ENCODE data around the gene NINJ2. TPM values are rescaled to one million over a fixed set of nuclear protein-coding genes. Genes with fewer than 3 reads are reported as not detected.

Gene NINJ2
- total and polyA plus RNA-seq, 8 donors = 0.32 to 1.8 (median 0.68) TPM

DNA sequence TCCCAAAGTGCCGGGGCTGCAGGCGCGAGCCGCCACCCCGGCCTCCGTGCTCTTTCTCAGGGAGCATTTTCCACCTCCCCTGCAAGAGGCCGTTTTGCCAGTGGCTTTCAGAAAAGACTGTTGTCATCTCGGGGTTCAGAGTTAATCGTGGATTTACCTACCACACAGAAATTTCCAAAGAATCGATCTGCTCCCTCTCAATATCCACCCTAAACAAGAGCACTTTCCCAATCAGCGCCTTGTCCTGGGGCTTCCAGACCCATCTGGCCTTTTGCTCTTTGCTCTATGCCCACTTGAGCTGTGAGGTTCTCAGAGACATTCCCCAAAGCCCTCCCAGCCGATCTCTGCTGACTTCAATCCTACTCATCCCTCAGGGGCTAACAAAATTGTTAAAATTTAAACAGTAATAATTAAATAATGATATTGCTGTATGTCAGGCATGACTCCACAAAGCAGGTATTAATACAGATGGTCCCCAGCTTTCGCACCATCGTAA is 86.6 kb downstream of the NINJ2 start:
- Histone ChIP-seq H3K4me3 (peak overlapping the region in 1 of 4 donors; percentile 8), H3K27ac (no peak overlapping the region), H3K9me3 (no peaks in the 10 kb centered on the region), H3K4me1 (peaks cover 0 to 3% (median 0%) of the 10 kb centered on the region in 3 donors), H3K27me3 (no peaks in the 10 kb centered on the region), H3K36me3 (no peaks in the 10 kb centered on the region)
- no peak for FAIRE-seq
- ATAC-seq = no peak
- TF ChIP-seq, protein P1, sequence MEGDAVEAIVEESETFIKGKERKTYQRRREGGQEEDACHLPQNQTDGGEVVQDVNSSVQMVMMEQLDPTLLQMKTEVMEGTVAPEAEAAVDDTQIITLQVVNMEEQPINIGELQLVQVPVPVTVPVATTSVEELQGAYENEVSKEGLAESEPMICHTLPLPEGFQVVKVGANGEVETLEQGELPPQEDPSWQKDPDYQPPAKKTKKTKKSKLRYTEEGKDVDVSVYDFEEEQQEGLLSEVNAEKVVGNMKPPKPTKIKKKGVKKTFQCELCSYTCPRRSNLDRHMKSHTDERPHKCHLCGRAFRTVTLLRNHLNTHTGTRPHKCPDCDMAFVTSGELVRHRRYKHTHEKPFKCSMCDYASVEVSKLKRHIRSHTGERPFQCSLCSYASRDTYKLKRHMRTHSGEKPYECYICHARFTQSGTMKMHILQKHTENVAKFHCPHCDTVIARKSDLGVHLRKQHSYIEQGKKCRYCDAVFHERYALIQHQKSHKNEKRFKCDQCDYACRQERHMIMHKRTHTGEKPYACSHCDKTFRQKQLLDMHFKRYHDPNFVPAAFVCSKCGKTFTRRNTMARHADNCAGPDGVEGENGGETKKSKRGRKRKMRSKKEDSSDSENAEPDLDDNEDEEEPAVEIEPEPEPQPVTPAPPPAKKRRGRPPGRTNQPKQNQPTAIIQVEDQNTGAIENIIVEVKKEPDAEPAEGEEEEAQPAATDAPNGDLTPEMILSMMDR (IDR thresholded peaks at IDR 0.05) = no peak
- DNase-seq = no peak
- 88 to 91% methylated on average over 14 of the region's 14 CpGs for WGBS, 2 donors
- intact Hi-C loops (cut with DNase I) = loop anchor here in 1 of 3 donors (5.0 kb wide), 1 partner anchor 176 kb away; the partner anchor contains the start of gene WNK1

DNA sequence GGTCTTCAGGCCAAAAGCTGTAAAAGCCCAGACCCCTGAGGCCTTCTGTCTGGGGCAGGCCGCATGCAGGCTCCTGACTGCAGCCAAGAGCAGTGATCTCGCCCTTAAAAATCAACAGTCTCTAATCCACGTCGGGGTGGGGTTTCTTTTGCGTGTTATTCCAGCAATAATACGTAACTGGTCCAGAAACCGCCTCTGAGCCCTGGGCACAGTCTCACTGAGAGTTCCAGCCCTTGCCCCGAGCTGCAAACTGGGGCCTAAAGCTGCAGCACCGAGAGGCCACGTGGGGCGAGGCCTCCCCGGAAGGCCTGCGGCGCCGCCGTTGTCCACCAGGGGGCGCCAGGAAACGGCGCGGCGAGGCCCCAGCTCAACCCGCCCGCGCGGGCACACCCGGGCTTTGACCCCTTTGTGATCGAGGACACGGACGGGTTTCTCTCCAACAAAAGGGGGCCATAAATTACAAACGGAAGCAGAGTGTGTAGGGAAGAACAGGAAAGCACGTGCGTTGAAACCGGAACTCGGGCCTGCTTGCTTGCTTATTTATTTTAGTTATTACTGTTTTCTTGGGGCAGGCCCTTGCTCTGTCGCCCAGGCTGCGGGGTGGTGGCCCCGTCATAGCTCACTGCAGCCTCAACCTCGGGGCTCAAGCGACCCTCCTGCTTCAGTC is 87.2 kb downstream of the NINJ2 start:
- Histone ChIP-seq H3K27me3 (no peaks in the 10 kb centered on the region), H3K36me3 (no peaks in the 10 kb centered on the region), H3K4me1 (peaks cover 0 to 3% (median 0%) of the 10 kb centered on the region in 3 donors), H3K9me3 (no peaks in the 10 kb centered on the region), H3K27ac (no peak overlapping the region), H3K4me3 (peak overlapping the region in 1 of 4 donors; percentile 8)
- WGBS, 2 donors = 10 to 11% methylated on average over 39 of the region's 39 CpGs
- intact Hi-C loops (cut with DNase I) = loop anchor here in 1 of 3 donors (5.0 kb wide), 1 partner anchor 176 kb away; the partner anchor contains the start of gene WNK1
- FAIRE-seq (no peak), ATAC-seq (peak; percentile 89 to 95 (median 94)), DNase-seq (peak; percentile 54 to 98 (median 80))
- TF ChIP-seq, protein P1 (IDR thresholded peaks at IDR 0.05) = peak; percentile 99 to 100 (median 100)

DNA sequence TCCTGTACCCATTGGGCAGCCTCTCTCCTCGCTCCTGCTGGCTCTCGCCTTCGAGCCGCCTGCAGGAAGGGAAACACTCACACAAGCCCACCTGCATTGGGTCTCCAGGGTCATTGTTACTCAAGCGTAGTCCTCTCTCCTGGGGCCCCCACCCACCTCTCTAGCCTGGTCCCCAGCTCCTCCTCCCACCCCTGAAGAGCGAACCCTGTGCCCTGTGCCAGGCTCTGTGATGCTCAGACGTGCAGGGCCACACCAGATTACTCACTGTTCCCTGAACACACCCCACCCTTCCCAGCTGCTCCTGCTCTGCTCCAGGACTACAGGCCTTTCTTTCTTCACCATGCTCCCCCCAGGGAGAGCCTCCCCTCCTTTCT is 88.1 kb downstream of the NINJ2 start:
- Histone ChIP-seq H3K4me1 (peaks cover 0 to 3% (median 0%) of the 10 kb centered on the region in 3 donors), H3K4me3 (no peak overlapping the region), H3K9me3 (no peaks in the 10 kb centered on the region), H3K27me3 (no peaks in the 10 kb centered on the region), H3K36me3 (no peaks in the 10 kb centered on the region), H3K27ac (no peak overlapping the region)
- FAIRE-seq (no peak), ATAC-seq (no peak), DNase-seq (no peak)
- intact Hi-C loops (cut with DNase I) = loop anchor here in 1 of 3 donors (5.0 kb wide), 1 partner anchor 177 kb away; the partner anchor contains the start of gene WNK1
- WGBS, 2 donors = 88 to 94% methylated on average over 7 of the region's 7 CpGs
- TF ChIP-seq, protein P1 (IDR thresholded peaks at IDR 0.05) = no peak

DNA sequence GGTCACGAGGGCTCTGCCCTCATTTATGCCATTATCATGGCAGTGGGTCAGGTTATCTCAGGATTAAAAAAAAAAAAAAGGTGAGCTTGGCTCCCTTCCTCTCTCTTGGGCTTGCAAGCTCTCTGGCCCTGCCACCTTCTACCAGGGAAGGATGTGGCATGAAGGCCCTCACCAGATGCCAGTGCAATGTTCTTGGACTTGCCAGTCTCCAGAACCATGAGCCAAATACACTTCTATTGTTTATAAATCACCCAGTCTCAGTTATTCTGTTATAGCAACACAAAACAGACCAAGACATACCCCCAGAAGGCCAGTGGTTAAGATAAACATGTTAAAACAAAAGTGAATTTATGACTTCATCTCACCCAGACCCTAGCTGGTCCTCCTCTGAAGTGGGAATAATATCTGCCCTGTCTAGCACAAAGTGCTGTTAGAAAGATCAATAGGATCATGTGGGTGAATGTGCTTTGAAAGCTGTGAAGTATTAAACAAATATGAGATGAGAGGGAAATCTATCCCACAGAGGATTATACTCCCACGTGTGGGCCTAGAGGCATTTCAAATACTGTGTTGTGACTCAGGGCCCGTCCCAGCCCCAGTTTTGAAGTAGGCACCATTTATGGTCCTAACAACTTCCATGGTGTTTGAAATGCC is 88.6 kb downstream of the NINJ2 start:
- FAIRE-seq (no peak), ATAC-seq (no peak), DNase-seq (no peak)
- whole genome bisulfite sequencing, 2 donors = 83 to 89% methylated on average over 3 of the region's 3 CpGs
- intact Hi-C loops (cut with DNase I) = loop anchor here in 2 of 3 donors (5.0 kb wide), 3 partner anchors 178 to 378 kb away; partner anchors contain the start of gene WNK1 (in 1 of the 2)
- Histone ChIP-seq H3K4me3 (no peak overlapping the region), H3K9me3 (no peaks in the 10 kb centered on the region), H3K27me3 (no peaks in the 10 kb centered on the region), H3K27ac (no peak overlapping the region), H3K36me3 (no peaks in the 10 kb centered on the region), H3K4me1 (peaks cover 0 to 3% (median 0%) of the 10 kb centered on the region in 3 donors)
- TF ChIP-seq, protein P1 (IDR thresholded peaks at IDR 0.05) = no peak
